HG03025 (cell line): Measurements from ENCODE around the gene CCR9.

Experiments
- ATAC-seq: cut with Tn5 transposase; IDR thresholded peaks from one replicate; pipeline ENCODE4 v1.9.1; 2021; ENCODE audit warnings: mild to moderate bottlenecking, moderate library complexity; ENCODE audit not compliant: unreplicated experiment, low FRiP score

Gene CCR9

DNA sequence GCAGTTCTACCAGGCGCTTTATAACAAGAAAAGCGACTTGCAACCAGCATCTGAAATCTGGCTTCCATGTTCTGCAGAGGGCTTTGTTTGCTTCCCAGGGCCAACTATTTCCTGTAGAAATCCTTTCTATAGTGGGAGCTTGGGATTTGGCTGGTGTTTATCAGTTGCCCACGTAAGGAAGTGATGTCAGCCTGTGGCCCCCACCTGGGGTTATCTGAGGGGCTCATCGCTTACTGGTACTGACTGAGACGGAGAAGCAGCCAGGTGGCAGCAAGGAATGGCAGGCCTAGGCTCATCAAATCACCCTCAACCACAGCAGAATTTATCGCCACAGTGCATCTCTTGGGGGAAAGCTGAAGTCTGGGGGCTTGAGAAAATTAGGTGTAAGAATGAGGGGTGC, 14.6 kb upstream of the CCR9 start:
- no peak for ATAC-seq

DNA sequence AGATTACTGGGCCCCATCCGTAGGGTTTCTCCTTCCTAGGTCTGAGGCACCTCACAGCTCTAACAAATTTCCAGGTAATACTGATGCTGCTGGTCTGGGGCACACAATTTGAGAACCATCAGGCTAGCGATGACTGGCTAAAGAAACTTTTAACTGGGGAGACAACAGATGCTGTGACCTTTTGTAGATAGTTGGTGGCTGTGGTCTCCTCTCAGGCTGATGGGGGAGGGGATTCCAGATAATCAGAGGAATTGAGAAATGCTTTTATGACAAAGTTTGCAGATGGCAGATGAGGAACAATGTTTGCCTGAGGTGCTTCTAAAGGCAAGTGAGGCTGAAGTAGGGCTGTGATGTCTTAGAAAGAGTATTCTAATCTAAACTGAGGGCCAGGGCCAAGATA, 13.8 kb upstream of the CCR9 start:
- no peak for ATAC-seq

DNA sequence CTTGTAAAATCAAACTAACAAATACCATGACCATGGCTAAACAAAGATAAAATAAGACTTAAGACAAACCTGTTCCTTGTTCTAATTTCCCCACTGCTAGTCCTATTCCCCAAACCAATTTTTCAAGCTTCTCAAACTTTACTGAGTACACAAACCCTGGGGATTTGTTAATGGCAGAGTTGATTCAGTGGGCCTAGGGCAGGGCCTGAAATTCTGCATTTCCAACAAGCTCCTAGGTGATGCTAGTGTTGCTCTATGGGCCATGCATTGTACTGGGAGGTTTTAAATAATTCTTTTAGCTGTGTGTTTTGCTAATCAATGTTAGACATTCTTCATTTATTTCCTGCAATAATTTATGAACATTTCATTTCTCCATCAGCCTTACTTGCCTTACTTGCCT, 13.3 kb upstream of the CCR9 start:
- no peak for ATAC-seq

DNA sequence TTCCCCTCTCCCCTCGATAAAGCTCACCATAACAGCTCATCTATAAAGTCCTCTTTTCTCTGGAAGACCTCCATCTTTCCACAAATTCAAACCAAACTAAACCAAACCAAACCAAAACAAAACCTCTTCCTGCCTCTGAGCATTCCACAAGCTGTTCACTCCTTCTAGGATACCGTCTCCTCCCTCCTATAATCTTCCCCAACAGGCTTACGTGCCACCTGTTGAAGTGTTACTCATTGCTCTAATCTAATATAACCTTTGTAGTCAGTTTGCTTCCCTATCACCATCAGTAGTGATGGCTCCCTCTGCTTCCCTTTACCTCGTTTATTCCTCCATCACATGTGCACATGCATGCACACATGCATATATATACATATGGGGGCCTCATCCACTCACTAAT, 12.7 kb upstream of the CCR9 start:
- ATAC-seq = no peak

DNA sequence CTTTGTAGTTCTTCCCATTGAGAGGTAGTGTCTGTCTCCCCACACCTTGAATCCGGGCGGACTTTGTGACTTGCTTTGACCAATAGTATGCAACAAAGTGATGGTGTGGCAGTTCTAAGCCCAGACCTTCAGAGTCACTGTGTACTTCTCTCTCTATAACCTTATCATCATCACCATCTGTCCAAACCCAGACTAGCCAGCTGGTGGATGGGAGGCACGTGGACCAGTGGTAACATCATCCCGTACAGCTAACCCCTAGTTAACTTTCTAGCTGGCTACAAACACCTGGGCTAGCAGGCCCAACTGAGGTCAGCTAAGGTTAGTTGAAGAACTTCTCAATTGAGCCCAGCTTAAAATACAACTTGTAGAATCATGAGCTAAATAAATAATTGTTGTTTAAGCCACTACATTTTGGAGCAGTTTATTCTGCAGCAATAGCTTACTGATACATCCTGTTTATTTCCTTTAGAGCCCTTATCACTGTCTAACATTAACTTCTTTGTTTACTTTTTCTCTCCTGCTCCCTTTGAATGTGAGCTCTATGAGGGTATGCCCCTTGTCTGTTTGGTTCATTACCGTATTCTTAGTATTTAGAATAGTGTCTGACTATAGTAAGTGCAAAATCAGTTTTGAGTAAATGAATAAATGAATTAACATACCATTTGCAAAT, 11.5 kb upstream of the CCR9 start:
- ATAC-seq = no peak

DNA sequence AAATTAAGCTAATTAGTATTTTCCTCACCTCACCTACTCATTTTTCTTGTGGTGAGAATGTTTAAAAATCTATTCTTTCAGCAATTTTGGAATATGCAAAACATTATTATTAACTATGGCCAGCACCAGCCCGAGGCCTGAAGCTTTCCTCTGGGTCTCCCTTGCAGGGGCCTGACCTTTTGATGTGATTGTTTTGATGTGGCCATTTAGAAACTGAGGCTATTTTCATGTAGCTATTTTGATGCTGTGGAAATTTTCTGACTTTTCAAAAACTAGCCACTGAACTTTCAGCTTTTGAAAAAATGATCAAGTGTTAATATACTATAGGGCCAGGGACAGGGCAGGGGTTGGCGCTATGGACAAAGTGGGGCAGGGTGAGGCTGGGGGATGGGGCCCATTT, 8.2 kb upstream of the CCR9 start:
- ATAC-seq = no peak

DNA sequence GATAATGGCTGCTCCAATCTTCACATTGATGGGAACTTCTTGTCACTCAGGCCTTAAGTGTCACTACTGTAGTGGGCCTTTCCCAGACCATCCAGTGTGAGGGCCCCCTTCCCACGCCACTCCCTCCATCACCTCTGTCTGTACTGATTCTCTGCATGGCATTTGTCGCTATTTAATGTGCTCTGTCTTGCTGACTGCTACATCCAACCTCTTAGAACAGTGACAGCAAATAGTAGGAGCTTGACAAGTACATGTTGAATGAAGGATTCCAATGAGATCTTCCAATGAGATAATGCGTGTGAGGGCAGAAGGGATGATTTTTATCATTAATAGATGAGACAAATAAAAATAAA, 5.6 kb upstream of the CCR9 start:
- no peak for ATAC-seq

DNA sequence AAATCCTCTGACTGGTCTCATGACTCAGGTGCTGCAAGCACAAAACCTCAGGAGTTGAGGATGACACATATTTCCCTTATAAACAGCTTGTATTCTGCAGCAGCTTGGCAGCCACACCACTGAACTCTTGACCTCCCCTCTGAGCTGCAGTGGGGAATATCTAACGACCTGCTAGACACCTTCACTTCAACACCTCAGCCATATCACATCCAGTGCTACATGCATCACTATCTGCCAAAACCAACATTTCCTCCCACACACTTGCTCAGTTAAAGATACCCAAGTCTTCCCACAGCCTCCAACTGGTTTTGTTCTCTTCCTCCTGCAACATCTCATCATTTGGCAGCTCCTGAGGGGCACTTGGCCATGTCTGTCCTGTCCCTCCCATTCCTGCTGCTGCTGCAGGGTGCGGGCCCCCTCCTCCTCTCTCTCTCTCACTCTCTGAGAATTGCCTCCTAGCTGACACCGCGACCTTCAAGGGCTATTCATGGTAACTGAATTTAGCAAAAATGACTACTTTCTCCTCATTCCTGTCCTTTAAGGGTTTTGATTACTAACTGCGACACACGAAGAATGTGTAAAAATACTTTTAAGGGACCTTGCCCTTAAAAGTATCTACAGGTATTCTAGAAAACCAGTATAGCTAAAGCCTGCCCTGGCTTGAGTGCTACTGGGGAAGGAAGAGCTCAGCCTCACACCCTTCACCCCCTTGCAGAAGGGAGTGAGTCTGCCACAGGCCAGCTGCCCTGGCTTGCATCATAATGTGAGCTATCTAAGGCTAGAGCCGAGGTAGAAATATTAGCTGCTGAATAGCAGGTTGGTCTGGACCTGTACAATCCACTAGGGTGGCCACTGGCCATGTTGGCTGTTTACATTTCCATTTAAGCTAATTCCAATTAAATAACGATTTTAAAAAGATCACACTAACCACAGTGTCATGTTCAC, 5.0 kb upstream of the CCR9 start:
- ATAC-seq = no peak

DNA sequence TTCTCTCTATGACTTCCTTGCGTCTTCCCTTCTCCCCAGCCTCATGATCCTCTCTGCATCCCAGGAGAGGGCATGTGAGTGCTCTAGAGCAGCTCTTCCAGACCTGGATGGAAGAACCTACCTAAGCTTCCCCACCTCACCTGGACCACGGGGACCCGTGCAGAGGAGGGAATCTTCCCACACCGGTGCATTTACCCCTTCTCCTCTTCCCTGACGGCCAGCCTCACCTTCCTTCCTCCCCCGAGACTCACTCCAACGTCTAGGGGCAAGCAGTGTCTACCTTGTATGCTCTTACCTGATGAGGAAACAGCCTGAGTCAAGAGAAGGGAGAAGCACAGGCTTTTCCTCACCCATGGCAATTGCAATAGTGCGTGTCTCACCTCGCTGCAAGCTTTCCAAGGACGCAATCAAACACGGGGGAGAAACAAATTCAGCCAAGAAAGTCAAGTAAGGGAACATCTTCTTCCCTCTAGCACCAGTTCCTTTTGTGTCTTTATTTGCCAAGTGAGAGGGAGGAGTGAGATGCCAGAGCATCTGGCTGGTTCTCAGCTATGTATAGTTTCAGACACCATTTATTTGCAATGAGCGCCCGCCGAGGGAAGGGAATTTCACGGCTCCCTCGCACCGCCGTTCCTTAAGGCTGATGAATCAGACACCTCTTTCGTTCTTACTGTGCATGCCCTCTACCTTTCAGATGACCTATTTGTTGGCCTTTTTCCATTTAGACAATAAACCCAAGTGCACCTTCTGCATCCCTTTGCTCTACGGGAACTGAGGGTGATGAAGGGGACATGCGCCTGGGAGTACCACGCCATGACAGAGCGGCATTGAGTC, 1.8 kb upstream of the CCR9 start:
- no peak for ATAC-seq

DNA sequence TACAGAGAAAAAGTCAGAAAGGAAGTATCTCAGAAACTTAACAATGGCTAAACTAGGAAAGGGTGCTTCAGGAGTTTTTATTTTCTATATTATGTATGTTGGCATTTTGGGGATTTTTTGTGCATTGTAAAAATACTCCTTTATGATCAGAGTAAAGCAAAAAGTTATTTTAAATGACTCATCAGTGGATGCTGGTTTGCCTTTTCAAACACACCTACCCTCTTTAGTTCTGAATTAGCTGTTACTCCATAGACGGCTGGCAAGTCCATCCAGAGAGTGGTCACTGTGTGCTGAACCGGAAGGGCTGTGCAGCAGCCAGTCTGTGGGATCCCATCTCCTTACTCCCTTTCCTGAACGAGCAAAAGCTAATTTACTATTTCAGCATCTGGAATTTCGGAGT, 942 bp downstream of the CCR9 start:
- no peak for ATAC-seq

DNA sequence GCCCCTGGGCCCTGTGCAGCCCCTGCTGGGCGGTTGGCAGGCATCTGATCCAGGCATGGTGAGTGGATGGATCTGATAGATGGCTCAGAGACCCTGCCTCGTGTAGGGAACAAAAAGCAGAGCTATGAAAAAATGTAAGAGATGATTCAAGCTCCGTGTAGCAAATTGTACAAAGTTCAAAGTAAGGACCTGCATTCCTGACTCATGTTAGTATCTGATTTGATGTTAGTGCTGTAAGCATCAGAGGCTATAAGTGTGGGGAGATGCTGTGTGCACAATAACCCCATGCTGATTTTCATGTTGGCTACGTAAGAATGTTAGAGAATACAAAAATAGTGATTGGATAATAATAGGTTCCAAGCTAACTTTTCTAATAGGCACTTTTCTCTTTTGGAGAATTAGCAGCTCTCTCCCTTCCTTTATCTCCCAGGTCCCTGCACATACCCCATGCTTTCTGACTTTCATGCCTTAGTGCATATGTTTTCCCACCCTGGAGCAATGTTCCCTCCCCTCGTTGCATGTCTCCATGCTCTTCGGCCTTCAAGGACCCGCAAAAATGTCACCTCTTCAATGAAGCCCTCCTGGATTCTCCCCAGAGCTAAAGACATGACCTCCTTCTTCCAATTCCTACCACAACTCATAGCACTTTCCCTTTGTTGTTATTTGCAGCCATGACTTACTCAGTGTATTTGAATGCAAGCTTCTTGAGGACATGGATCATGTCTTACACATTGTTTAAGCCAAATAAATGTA, 1.6 kb downstream of the CCR9 start:
- no peak for ATAC-seq

DNA sequence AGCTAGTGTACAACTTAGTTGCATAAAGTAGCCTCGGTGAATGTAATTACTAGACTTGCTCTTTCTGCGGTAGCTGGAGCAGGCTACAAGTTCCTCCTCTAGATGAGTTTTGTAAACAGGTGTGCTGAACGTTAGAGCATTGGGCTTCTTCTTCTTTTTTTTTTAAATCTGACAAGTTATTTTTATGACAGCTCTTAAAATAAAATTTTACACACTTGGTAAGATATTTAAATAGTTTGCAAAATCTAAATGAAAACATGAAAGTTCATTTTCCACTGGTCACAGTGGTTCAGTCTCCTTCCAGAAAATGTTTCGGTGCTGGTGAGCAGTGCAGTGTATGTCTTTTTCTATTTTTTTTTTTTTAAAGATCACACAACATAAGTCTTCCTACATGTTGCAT, 3.0 kb downstream of the CCR9 start:
- no peak for ATAC-seq

DNA sequence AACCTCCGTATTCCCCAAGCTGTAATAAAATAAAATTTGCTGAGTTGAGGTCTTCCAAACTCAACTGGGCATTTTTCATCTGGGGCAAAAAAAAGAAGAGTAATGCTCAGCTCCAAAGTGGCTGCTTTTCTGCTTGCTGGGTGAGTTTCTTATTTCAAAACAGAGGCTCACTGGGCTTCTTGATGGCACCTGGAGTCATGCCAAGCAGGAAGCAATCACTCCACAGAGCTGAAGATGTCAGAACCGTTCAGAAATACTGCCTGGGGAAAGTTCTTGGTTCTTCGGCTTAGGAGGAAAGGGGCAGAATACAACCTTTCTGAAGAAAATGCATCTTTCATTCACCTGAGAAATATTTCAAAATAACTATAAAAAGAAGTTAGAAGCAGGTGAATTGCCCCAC, 4.1 kb downstream of the CCR9 start:
- ATAC-seq = no peak

DNA sequence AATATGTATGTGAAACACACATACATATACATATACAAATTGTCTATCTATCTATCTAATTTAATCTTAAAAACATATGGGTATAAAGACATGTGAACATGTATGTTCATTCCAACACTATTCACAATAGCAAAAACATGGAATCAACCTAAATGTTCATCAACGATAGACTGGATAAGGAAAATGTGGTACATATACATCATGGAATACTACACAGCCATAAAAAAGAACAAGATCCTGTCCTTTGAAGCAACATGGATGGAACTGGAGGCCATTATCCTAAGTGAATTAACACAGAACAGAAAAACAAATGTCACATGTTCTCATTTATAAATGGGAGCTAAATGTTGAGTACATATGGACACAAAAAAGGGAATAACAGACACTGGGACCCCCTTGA, 5.8 kb downstream of the CCR9 start:
- ATAC-seq = no peak

DNA sequence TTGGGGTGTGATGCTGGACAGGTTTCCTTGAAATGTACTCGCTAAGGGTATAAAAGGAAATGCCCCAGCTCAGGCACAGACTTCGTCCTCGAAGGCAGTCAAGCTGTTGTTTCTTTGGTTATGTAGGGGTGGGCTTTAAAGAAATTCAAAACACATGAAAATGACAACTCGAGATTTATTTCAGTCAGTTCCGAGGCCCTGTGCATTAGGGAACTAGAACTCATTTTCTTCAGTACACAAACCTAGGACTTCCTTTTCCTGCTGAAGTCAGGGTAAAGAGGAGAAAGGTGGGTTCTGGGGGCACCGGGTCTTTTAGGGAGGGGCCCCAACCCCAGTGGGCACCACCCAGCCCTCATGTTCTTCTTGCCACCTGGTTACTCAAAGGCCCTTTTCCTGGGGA, 7.7 kb downstream of the CCR9 start:
- ATAC-seq = no peak

DNA sequence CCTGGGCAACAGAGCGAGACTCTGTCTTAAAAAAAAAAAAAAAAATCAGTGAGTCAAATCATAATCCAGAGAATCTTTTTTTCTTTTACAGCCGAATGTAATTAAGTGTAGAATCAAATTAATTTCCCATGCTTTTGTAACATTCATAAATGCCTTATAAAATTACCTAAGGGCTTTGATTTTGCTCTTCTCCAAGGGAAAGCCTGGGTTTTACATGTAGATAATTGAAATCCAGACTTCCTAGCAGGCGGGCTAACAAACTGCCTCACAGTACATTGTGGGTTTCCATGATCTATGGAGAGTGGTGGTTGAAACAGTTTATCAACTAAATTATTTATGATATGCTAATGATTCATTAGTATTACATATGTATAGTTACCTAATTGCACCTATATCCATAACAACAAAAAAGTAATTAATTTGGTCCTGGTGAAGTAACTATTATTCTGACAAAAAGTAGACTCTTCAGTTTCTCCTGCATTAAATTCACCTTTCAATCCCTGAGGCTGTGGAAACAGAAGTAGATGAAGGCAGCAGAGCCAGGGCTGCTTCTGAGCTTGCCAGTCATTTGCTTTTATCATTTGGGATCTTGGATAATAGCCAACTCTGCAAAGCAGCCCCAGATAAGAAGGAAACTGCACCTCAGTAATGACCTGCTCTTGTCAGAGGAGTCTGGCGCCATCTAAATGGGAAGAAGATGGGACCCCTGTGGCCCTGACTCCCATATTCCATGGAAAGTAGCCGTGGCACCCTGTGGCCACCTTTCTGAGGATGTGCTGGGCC, 9.5 kb downstream of the CCR9 start:
- ATAC-seq = no peak

DNA sequence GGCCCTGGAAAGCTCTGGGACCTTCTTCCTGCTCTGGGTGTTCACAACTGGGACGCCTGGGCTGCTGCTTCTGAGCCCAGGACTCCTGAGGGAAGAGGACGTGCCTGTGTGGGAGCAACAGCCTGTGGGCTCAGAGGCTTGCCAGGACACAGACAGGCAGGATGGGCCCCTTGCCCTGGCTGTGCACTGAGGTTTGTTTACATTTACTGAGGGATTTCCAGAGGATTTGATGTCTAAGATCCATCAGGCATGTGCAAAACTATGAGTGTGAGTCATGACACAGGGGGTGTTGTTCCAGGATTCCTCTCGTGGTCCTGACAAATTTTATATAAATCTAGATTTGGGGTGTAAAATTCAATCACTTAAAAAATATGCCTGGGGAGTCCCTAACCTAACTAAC, 10.6 kb downstream of the CCR9 start:
- ATAC-seq = no peak

DNA sequence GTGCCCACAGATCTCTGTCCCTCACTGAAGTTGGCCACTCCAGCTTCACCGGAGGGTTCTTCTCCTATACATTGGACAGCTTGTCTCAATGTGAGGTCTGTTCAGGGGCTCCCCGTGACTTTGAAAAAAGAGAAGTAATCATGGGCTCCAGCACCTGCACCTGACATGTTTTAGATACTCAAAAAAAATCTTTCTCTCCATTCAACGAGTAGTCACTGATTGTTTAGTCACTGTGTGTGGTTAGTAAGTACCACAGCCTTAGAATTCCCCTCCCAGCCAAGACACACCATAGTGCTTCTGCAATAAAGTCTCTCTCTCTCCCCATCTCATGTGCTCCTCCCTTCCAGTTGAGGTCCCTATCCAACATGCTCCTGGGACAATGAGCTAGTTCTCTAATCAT, 18.6 kb downstream of the CCR9 start:
- no peak for ATAC-seq

DNA sequence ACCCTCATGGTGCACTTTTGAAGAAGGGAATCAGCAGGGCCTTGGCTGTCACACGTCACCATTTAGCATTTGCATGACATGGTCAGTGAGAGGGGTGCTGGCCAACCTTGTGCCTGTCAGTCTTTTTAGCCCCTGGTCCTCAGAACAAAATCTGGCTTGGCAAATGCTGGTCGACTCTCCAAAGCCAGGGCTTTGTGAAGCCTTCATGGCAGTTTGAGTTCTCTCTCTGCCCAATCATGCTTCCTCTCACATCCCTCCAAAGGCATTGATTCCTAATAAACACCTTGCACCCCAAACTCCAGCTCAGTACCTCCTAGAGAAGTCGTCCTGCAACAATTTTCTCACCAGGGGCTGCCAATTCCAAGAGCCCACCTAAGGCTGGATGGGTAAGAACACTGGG, 19.4 kb downstream of the CCR9 start:
- no peak for ATAC-seq
